Common myeloid progenitor, CD34-positive (primary cell): Measurements from ENCODE around the gene GRM2.

ENCODE experiments used
- CTCF ChIA-PET: fragments of 350-600 bp; sonication (Branson Sonifier 250); formaldehyde crosslinking; loops from one replicate; lab custom pipeline; 2021; ENCODE audit warnings: antibody characterized with exemption; lab: Charles Lee
- POLR2A ChIA-PET: fragments of 350-600 bp; sonication (Branson Sonifier 250); formaldehyde crosslinking; loops from one replicate; lab custom pipeline; 2021; ENCODE audit warnings: antibody characterized with exemption; lab: Charles Lee
- DNase-seq, 3 donors: peaks; one replicate each; pipeline versions ENCODE4 v3.0.0 to v3.0.0-alpha.2; 2013
- H3K27ac ChIP-seq, 2 experiments: 1 replicate in 1 of 2; 2 replicates in 1 of 2; pipeline ENCODE4 v1.7.0; 2013; ENCODE audit warnings: inconsistent platforms in 2 of 2, low read length in 2 of 2, mild to moderate bottlenecking in 2 of 2, low read depth in 1 of 2, moderate library complexity in 1 of 2; ENCODE audit not compliant: severe bottlenecking in 2 of 2, insufficient read depth in 1 of 2, poor library complexity in 1 of 2
- H3K27me3 ChIP-seq, 5 experiments: replicated peaks in 2 of 5; 1 replicate in 3 of 5; 2 replicates in 2 of 5; pipeline versions ENCODE4 v1.6.1 to v1.7.0; 2013; ENCODE audit warnings: low read length in 4 of 5, mild to moderate bottlenecking in 2 of 5, moderate library complexity in 2 of 5, inconsistent platforms in 1 of 5; ENCODE audit not compliant: insufficient read depth in 5 of 5, control insufficient read depth in 4 of 5
- H3K36me3 ChIP-seq, 4 experiments: 1 replicate in 2 of 4; 2 replicates in 2 of 4; pipeline versions ENCODE4 v1.6.1 to v1.7.0; 2013; ENCODE audit warnings: low read length in 3 of 4, control low read depth in 1 of 4, mild to moderate bottlenecking in 1 of 4; ENCODE audit not compliant: control insufficient read depth in 4 of 4, insufficient read depth in 4 of 4
- H3K4me1 ChIP-seq, 4 experiments: 1 replicate in 3 of 4; 2 replicates in 1 of 4; pipeline versions ENCODE4 v1.6.1 to v1.7.1; 2013; ENCODE audit warnings: low read length in 3 of 4, mild to moderate bottlenecking in 3 of 4, control low read depth in 1 of 4, inconsistent platforms in 1 of 4, moderate library complexity in 1 of 4; ENCODE audit not compliant: control insufficient read depth in 4 of 4, insufficient read depth in 4 of 4; ENCODE audit errors: control extremely low read depth in 1 of 4
- H3K4me3 ChIP-seq, 7 experiments: 1 replicate in 4 of 7; 2 replicates in 3 of 7; pipeline versions ENCODE4 v1.5.1 to v1.7.0; 2013; ENCODE audit warnings: mild to moderate bottlenecking in 7 of 7, low read length in 6 of 7, moderate library complexity in 6 of 7, inconsistent platforms in 2 of 7, low read depth in 2 of 7, control low read depth in 1 of 7; ENCODE audit not compliant: insufficient read depth in 4 of 7, control insufficient read depth in 1 of 7; ENCODE audit errors: extremely low read depth in 1 of 7
- H3K9me3 ChIP-seq, 5 experiments: 1 replicate in 4 of 5; 2 replicates in 1 of 5; pipeline versions ENCODE4 v1.6.1 to v1.7.1; 2013; ENCODE audit warnings: low read length in 4 of 5, mild to moderate bottlenecking in 2 of 5, inconsistent platforms in 1 of 5, low read depth in 1 of 5, moderate library complexity in 1 of 5; ENCODE audit not compliant: control insufficient read depth in 4 of 5, insufficient read depth in 2 of 5; ENCODE audit errors: control extremely low read depth in 1 of 5
- WGBS: methylation state at CpG from one replicate; pipeline ENCODE4 v1.1.5; 2013; ENCODE audit not compliant: insufficient coverage; 5-methylcytosine and 5-hydroxymethylcytosine counted together

Gene GRM2

GRCh38 chr3:51691949-51692348, 14.9 kb upstream of the GRM2 start:
- H3K36me3 ChIP-seq = peaks cover 2 to 58% (median 48%) of the 10 kb centered on the region in 4 experiments
- CTCF ChIA-PET = interaction anchor here (0.9 to 1.6 kb wide), 4 partner anchors 17 to 28 kb away, joined by 3 to 4 read pairs (median 3); no protein-coding TSS in a partner anchor

DNA sequence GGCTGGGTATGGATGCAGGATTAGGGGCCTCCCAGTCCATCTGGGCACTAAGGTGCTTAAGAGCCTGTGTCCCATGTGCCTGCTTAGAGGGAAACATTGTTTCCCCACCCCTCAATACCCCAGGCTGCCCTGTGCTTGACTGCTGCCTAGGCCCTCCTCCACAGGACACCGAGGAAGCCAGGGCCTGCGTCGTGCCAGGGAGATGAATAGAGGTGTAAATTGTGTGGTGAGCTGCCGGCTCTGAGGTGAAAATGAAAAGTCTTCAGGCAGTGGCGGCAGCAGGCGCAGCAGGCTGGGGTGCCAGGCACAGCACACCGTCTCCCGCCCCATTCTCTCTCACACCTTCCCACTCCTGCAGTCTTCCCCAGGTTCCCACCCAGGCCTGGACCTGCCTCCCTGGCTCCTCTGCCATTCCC, 13.9 kb upstream of the GRM2 start:
- Histone ChIP-seq H3K27ac (no peak overlapping the region), H3K4me3 (no peak overlapping the region), H3K36me3 (peaks cover 2 to 64% (median 55%) of the 10 kb centered on the region in 4 experiments), H3K27me3 (no peaks in the 10 kb centered on the region), H3K4me1 (peaks cover 0 to 18% (median 5%) of the 10 kb centered on the region in 4 experiments), H3K9me3 (no peaks in the 10 kb centered on the region)
- ChIA-PET POLR2A (no interaction called here), CTCF (no interaction called here)
- DNase-seq = no peak
- WGBS = 96% methylated on average over 5 of the region's 8 CpGs

More at GRCh38 chr3:51691949-51692348, 14.9 kb upstream of the GRM2 start:
- H3K27ac ChIP-seq = no peak overlapping the region
- POLR2A ChIA-PET = no interaction called here
- no peaks in the 10 kb centered on the region for H3K9me3 ChIP-seq
- no peaks in the 10 kb centered on the region for H3K27me3 ChIP-seq
- no peak overlapping the region for H3K4me3 ChIP-seq
- 93% methylated on average over 2 of the region's 3 CpGs for WGBS
- H3K4me1 ChIP-seq = peaks cover 0 to 28% (median 13%) of the 10 kb centered on the region in 4 experiments
- DNase-seq = no peak

GRCh38 chr3:51696954-51697353, 9.9 kb upstream of the GRM2 start:
- H3K9me3 ChIP-seq = no peaks in the 10 kb centered on the region
- no peak overlapping the region for H3K27ac ChIP-seq
- no peaks in the 10 kb centered on the region for H3K27me3 ChIP-seq
- ChIA-PET CTCF (interaction anchor here (1.0 kb wide), 1 partner anchor 52 kb away, joined by 3 read pairs; no protein-coding TSS in a partner anchor), POLR2A (no interaction called here)
- H3K4me3 ChIP-seq = no peak overlapping the region
- peaks cover 0 to 78% (median 65%) of the 10 kb centered on the region in 4 experiments for H3K36me3 ChIP-seq
- no peak for DNase-seq
- WGBS = 94% methylated on average over 10 of the region's 10 CpGs
- no peaks in the 10 kb centered on the region for H3K4me1 ChIP-seq

- 97% methylated on average over 6 of the region's 6 CpGs for WGBS
- H3K36me3 ChIP-seq = peaks cover 0 to 78% (median 56%) of the 10 kb centered on the region in 4 experiments
- CTCF ChIA-PET = interaction anchor here (0.7 to 1.2 kb wide), 3 partner anchors 9 to 23 kb away, joined by 3 to 5 read pairs (median 4); no protein-coding TSS in a partner anchor
These were observed 8.7 kb upstream of the GRM2 start for GRCh38 chr3:51698209-51698608.

GRCh38 chr3:51700403-51700802, 6.5 kb upstream of the GRM2 start:
- Histone ChIP-seq H3K4me3 (no peak overlapping the region), H3K4me1 (no peaks in the 10 kb centered on the region), H3K27me3 (no peaks in the 10 kb centered on the region), H3K36me3 (peaks cover 3 to 85% (median 54%) of the 10 kb centered on the region in 4 experiments), H3K9me3 (no peaks in the 10 kb centered on the region), H3K27ac (no peak overlapping the region)
- no peak for DNase-seq
- ChIA-PET POLR2A (no interaction called here), CTCF (no interaction called here)
- no CpG with 5 or more reads among the region's 2 CpGs for WGBS

More at GRCh38 chr3:51698209-51698608, 8.7 kb upstream of the GRM2 start:
- H3K4me3 ChIP-seq = no peak overlapping the region
- DNase-seq = no peak
- H3K27me3 ChIP-seq = no peaks in the 10 kb centered on the region
- POLR2A ChIA-PET = no interaction called here
- H3K4me1 ChIP-seq = no peaks in the 10 kb centered on the region
- H3K9me3 ChIP-seq = no peaks in the 10 kb centered on the region
- H3K27ac ChIP-seq = no peak overlapping the region

GRCh38 chr3:51702156-51702555, 4.7 kb upstream of the GRM2 start:
- Histone ChIP-seq H3K27ac (no peak overlapping the region), H3K9me3 (no peaks in the 10 kb centered on the region), H3K27me3 (no peaks in the 10 kb centered on the region), H3K36me3 (peaks cover 3 to 75% (median 44%) of the 10 kb centered on the region in 4 experiments), H3K4me1 (peaks cover 0 to 3% (median 2%) of the 10 kb centered on the region in 4 experiments), H3K4me3 (no peak overlapping the region)
- no peak for DNase-seq
- CTCF ChIA-PET = interaction anchor here (1.9 kb wide), 1 partner anchor 17 kb away, joined by 6 read pairs; no protein-coding TSS in a partner anchor
- 100% methylated on average over 1 of the region's 2 CpGs for WGBS
- POLR2A ChIA-PET = no interaction called here

GRCh38 chr3:51703068-51703760, 3.7 kb upstream of the GRM2 start:
- peaks cover 3 to 67% (median 35%) of the 10 kb centered on the region in 4 experiments for H3K36me3 ChIP-seq
- ChIA-PET POLR2A (no interaction called here), CTCF (interaction anchor here (0.8 to 1.9 kb wide), 4 partner anchors 16 to 36 kb away, joined by 3 to 6 read pairs (median 4); no protein-coding TSS in a partner anchor)

More at GRCh38 chr3:51703068-51703760, 3.7 kb upstream of the GRM2 start:
- Histone ChIP-seq H3K9me3 (no peaks in the 10 kb centered on the region), H3K27ac (no peak overlapping the region), H3K4me3 (no peak overlapping the region), H3K4me1 (peaks cover 0 to 11% (median 6%) of the 10 kb centered on the region in 4 experiments), H3K27me3 (peaks cover 0 to 10% (median 7%) of the 10 kb centered on the region in 5 experiments)
- DNase-seq = no peak
- WGBS = 94% methylated on average over 3 of the region's 6 CpGs
